ENCODE measurements around the gene ASNS. TPM values are rescaled to one million over a fixed set of nuclear protein-coding genes. Genes with fewer than 3 reads are reported as not detected.
"Not testable (repeated sequence)": the region's sequence is repeated elsewhere in the genome, so short reads cannot be mapped to it uniquely, and the experiment has no call there.

ASNS gene
- polyA plus RNA-seq (2014; cell fraction: cytosol; rRNA removed): 88.7 and 99.5 TPM in 2 replicates
- polyA plus RNA-seq (2014; cell fraction: nucleus; rRNA removed): 160 and 214 TPM in 2 replicates

GRCh38 chr7:97872025-97872669 is at the start of gene ASNS:
TSS of gene ASNS (minus strand) at chr7:97872408. CDS start at chr7:97869156, 3,252 bp downstream.
- peak; percentile 93 for DNase-seq (ENCODE audit: low spot score)

GRCh38 chr7:97921254-97921653 is 49.0 kb upstream of the ASNS start:
- not testable (repeated sequence) for DNase-seq (ENCODE audit: low spot score)

- not testable (repeated sequence) for DNase-seq (ENCODE audit: low spot score)
Measured at GRCh38 chr7:97915267-97915666, 43.1 kb upstream of the ASNS start.

GRCh38 chr7:97912294-97912693 is 40.1 kb upstream of the ASNS start:
- DNase-seq (ENCODE audit: low spot score): not testable (repeated sequence)

- not testable (repeated sequence) for DNase-seq (ENCODE audit: low spot score)
Measured at GRCh38 chr7:97896893-97897292, 24.7 kb upstream of the ASNS start.

- not testable (repeated sequence) for DNase-seq (ENCODE audit: low spot score)
Measured at GRCh38 chr7:97891721-97892120, 19.5 kb upstream of the ASNS start.

- not testable (repeated sequence) for DNase-seq (ENCODE audit: low spot score)
Measured at GRCh38 chr7:97879527-97879926, 7.3 kb upstream of the ASNS start.

GRCh38 chr7:97874894-97875293 is 2.7 kb upstream of the ASNS start:
- not testable (repeated sequence) for DNase-seq (ENCODE audit: low spot score)

- no peak for DNase-seq (ENCODE audit: low spot score)
Measured at GRCh38 chr7:97873606-97874005, 1.4 kb upstream of the ASNS start.

GRCh38 chr7:97871659-97872024 is 566 bp downstream of the ASNS start:
- DNase-seq (ENCODE audit: low spot score): peak; percentile 24

- DNase-seq (ENCODE audit: low spot score): no peak
Measured at GRCh38 chr7:97868788-97869187, 3.4 kb downstream of the ASNS start.

- no peak for DNase-seq (ENCODE audit: low spot score)
Measured at GRCh38 chr7:97868314-97868713, 3.9 kb downstream of the ASNS start.

- DNase-seq (ENCODE audit: low spot score): no peak
Measured at GRCh38 chr7:97865104-97865503, 7.1 kb downstream of the ASNS start.

GRCh38 chr7:97859606-97860204 is 12.5 kb downstream of the ASNS start:
- DNase-seq (ENCODE audit: low spot score): no peak

GRCh38 chr7:97858221-97858620 is 14.0 kb downstream of the ASNS start:
- no peak for DNase-seq (ENCODE audit: low spot score)

- no peak for DNase-seq (ENCODE audit: low spot score)
Measured at GRCh38 chr7:97857544-97857943, 14.7 kb downstream of the ASNS start.

GRCh38 chr7:97851683-97852082 is 20.5 kb downstream of the ASNS start:
- no peak for DNase-seq (ENCODE audit: low spot score)

GRCh38 chr7:97850262-97851031 is 21.8 kb downstream of the ASNS start:
- DNase-seq (ENCODE audit: low spot score): not testable (repeated sequence)

GRCh38 chr7:97847791-97848190 is 24.4 kb downstream of the ASNS start:
- DNase-seq (ENCODE audit: low spot score): no peak

GRCh38 chr7:97846945-97847344 is 25.3 kb downstream of the ASNS start:
- DNase-seq (ENCODE audit: low spot score): no peak

GRCh38 chr7:97845622-97846203 is 26.5 kb downstream of the ASNS start:
- peak; percentile 22 for DNase-seq (ENCODE audit: low spot score)

GRCh38 chr7:97844036-97844435 is 28.2 kb downstream of the ASNS start:
- no peak for DNase-seq (ENCODE audit: low spot score)
